ENCODE data around the gene BCL11A. TPM values are rescaled to one million over a fixed set of nuclear protein-coding genes. Genes with fewer than 3 reads are reported as not detected.

The BCL11A gene
- total RNA-seq, 6 experiments from 2014 or later, result 0.06 to 0.80 (median 0.37) TPM

DNA sequence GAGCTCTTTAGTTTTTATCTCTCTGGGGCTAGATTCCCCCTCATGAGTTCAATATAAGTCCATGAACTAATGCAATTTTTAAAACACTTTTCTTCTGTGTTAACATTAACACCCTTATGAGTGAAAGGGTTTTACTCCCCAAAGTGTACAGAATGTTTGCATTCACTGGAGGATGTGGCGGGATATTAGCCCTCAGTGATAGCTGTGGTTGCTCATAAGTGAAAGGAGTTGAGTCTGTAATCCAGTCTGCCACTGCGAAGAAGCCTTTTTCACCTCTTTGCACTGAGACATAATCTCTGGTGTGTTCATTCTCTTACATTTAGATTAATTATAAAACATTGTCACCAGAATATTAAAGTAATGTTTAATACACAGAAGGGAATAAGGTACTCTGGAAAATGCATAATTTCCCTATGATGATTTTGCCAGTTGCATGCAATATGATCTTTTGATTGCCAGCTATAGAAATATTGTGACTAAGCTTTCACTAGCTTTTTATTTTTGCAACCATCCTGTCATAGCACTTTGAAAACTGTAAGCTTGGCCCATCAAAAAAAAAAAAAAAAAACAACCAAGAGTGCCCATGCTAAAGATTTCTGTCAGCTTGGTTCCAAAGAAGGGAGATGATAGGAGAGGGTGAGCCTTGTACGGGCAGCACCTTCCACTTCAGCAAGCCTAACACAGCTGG is 113.2 kb downstream of the BCL11A start:
- intact Hi-C loops (cut with DNase I), result no loop called here
- no peak overlapping the region for H3K4me3 ChIP-seq
- 90% methylated on average over 3 of the region's 3 CpGs for WGBS (ENCODE audit: insufficient coverage, low coverage, low lambda C conversion rate, missing lambda C conversion rate)
- H3K9me3 ChIP-seq, result no peaks in the 10 kb centered on the region
- TF ChIP-seq, protein P1, sequence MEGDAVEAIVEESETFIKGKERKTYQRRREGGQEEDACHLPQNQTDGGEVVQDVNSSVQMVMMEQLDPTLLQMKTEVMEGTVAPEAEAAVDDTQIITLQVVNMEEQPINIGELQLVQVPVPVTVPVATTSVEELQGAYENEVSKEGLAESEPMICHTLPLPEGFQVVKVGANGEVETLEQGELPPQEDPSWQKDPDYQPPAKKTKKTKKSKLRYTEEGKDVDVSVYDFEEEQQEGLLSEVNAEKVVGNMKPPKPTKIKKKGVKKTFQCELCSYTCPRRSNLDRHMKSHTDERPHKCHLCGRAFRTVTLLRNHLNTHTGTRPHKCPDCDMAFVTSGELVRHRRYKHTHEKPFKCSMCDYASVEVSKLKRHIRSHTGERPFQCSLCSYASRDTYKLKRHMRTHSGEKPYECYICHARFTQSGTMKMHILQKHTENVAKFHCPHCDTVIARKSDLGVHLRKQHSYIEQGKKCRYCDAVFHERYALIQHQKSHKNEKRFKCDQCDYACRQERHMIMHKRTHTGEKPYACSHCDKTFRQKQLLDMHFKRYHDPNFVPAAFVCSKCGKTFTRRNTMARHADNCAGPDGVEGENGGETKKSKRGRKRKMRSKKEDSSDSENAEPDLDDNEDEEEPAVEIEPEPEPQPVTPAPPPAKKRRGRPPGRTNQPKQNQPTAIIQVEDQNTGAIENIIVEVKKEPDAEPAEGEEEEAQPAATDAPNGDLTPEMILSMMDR (IDR thresholded peaks at IDR 0.05), result no peak
- TF ChIP-seq POLR2A (IDR thresholded peaks at IDR 0.05), result no peak
- no peaks in the 10 kb centered on the region for H3K27me3 ChIP-seq
- no peak overlapping the region for H3K27ac ChIP-seq
- no peaks in the 10 kb centered on the region for H3K4me1 ChIP-seq
- ATAC-seq (no peak), DNase-seq (no peak)
- H3K36me3 ChIP-seq, result no peaks in the 10 kb centered on the region

DNA sequence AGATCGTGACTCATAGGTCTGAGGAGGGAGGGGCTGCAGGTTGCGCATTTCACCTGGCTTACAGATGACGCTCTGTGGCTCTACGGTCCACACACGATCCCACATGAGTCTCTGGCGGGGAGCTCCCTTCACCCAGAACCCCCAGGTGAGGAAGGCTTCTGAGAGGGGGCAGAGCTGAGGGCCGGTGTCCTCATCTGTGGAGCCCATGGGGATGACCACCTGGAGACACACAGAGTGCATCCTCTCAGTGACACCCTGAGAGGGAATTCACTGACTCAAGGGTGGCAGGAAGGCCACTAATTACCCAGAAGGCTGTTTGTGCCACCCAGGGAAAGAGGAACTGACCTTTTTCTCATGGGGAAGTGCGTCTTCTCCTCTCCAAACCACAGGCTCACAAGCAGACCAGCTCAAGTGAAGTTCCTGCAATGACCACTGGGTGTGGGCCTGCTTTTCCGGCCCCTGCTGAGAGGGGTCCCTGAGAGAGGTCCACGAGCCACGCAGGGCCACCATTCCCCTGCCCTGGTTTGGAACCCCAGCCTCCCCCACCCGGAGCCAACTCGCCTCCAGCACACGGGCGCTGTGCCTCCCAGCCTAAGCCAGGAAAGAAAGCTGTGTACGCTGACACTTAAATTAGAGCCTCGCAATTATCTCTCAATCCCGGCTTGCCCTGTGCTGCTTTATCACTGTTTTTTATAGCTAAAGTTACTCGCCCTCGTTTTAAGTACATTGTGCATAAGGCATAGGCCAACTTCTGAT is 114.1 kb downstream of the BCL11A start:
- H3K27me3 ChIP-seq, result no peaks in the 10 kb centered on the region
- TF ChIP-seq POLR2A (IDR thresholded peaks at IDR 0.05), result no peak
- TF ChIP-seq, protein P1 (IDR thresholded peaks at IDR 0.05), result peak in 3 of 4 donors; percentile 26 to 30 (median 30)
- H3K27ac ChIP-seq, result no peak overlapping the region
- DNase-seq, result peak; percentile 44 to 69 (median 53)
- intact Hi-C loops (cut with DNase I), result no loop called here
- no peaks in the 10 kb centered on the region for H3K9me3 ChIP-seq
- peak; percentile 69 to 90 (median 79) for ATAC-seq
- no peaks in the 10 kb centered on the region for H3K4me1 ChIP-seq
- no peaks in the 10 kb centered on the region for H3K36me3 ChIP-seq
- H3K4me3 ChIP-seq, result no peak overlapping the region
- WGBS (ENCODE audit: insufficient coverage, low coverage, low lambda C conversion rate, missing lambda C conversion rate), result 51% methylated on average over 8 of the region's 20 CpGs

DNA sequence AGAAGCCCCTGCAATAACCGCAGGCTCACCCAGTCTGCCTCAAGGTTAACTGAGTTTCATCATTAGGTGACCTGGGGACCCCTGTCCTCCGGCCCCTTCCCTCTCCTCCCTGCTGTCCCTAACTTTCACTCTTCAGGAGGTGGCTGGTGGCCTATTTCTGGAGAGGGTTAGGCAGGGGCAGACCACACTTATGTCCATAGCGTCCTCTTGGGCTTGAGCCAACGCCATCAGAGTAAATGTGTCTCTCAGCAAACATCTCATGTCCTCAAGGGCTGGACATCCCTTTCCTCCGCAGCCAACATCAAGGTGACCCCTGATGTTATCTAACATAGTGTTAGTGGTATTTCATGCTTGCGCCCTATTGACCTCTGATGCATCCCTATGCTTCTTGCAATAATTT is 114.8 kb downstream of the BCL11A start:
- Histone ChIP-seq H3K36me3 (no peaks in the 10 kb centered on the region), H3K9me3 (no peaks in the 10 kb centered on the region), H3K27ac (no peak overlapping the region), H3K27me3 (no peaks in the 10 kb centered on the region), H3K4me1 (no peaks in the 10 kb centered on the region), H3K4me3 (no peak overlapping the region)
- ATAC-seq (no peak), DNase-seq (no peak)
- TF ChIP-seq, protein P1 (IDR thresholded peaks at IDR 0.05), result no peak
- no peak for TF ChIP-seq POLR2A (IDR thresholded peaks at IDR 0.05)
- 77% methylated on average over 3 of the region's 6 CpGs for WGBS (ENCODE audit: insufficient coverage, low coverage, low lambda C conversion rate, missing lambda C conversion rate)
- intact Hi-C loops (cut with DNase I), result no loop called here

DNA sequence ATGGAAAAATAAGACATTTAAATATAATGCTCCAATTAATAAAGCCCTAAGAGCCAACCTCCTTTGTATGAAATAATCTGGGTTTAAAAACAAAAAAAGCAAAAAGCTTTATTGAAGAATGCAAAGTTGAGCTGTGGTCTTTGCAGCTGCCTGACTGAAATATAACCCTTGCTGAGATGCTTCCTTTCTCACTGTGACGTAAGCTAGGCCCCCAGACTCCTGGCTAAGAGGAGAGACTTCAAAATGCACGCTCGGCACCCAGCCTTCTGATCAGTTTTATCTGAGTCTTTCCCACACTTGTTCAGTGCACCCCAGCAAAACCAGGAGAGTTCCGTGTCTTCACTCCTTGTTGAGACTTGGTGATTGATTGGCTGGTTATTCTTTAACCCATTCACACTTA is 115.3 kb downstream of the BCL11A start:
- intact Hi-C loops (cut with DNase I), result no loop called here
- Histone ChIP-seq H3K9me3 (no peaks in the 10 kb centered on the region), H3K4me1 (no peaks in the 10 kb centered on the region), H3K4me3 (no peak overlapping the region), H3K36me3 (no peaks in the 10 kb centered on the region), H3K27ac (no peak overlapping the region), H3K27me3 (no peaks in the 10 kb centered on the region)
- TF ChIP-seq, protein P1 (IDR thresholded peaks at IDR 0.05), result no peak
- no peak for TF ChIP-seq POLR2A (IDR thresholded peaks at IDR 0.05)
- DNase-seq (no peak), ATAC-seq (no peak)
- 94% methylated on average over 4 of the region's 4 CpGs for WGBS (ENCODE audit: insufficient coverage, low coverage, low lambda C conversion rate, missing lambda C conversion rate)
